ENCODE measurements around the gene NR6A1.

DNA sequence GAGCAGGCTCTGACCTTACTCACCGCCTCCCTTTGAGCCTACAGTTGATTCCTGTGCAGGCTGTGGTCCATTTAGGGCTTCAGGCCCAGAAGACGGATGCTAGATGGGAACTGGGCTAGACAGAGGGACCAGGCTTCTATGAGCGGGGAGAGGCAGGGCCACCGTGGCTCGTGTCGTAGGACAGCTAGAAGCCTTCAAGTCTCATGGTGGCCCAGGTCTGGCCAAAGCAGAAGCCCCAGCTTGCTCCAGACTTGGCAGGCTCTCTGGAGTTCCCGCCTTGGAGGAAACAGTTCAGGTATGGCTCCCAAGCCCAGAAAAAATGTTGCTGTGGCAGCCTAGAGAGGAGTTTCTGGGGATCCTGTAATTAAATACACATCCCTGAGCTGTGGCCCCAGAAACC, 253.0 kb downstream of the NR6A1 start:
- no peak for TF ChIP-seq EP300 (IDR thresholded peaks at IDR 0.05)
- TF ChIP-seq POLR2A (IDR thresholded peaks at IDR 0.05), result no peak
- TF ChIP-seq, protein P1, sequence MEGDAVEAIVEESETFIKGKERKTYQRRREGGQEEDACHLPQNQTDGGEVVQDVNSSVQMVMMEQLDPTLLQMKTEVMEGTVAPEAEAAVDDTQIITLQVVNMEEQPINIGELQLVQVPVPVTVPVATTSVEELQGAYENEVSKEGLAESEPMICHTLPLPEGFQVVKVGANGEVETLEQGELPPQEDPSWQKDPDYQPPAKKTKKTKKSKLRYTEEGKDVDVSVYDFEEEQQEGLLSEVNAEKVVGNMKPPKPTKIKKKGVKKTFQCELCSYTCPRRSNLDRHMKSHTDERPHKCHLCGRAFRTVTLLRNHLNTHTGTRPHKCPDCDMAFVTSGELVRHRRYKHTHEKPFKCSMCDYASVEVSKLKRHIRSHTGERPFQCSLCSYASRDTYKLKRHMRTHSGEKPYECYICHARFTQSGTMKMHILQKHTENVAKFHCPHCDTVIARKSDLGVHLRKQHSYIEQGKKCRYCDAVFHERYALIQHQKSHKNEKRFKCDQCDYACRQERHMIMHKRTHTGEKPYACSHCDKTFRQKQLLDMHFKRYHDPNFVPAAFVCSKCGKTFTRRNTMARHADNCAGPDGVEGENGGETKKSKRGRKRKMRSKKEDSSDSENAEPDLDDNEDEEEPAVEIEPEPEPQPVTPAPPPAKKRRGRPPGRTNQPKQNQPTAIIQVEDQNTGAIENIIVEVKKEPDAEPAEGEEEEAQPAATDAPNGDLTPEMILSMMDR (IDR thresholded peaks at IDR 0.05), result no peak

All from ovary (tissue), 3 donors.